Ishikawa (cell line): ENCODE data around the gene CNTNAP4.

Experiments used
- CEBPB ChIP-seq: IDR thresholded peaks from 2 replicates; pipeline ENCODE4 v1.6.1; 2012
- CREB1 ChIP-seq: IDR thresholded peaks from 2 replicates; pipeline ENCODE4 v1.6.1; 2012; ENCODE audit warnings: low read depth
- EGR1 ChIP-seq: IDR thresholded peaks from 2 replicates; pipeline ENCODE4 v1.6.1; 2012
- EP300 ChIP-seq: IDR thresholded peaks from 2 replicates; pipeline ENCODE4 v1.6.1; 2012; ENCODE audit warnings: borderline replicate concordance
- FOXM1 ChIP-seq: IDR thresholded peaks from 2 replicates; pipeline ENCODE4 v1.6.1; 2012; ENCODE audit warnings: low read depth, borderline replicate concordance
- MAX ChIP-seq: IDR thresholded peaks from 2 replicates; pipeline ENCODE4 v1.6.1; 2012
- NFIC ChIP-seq: IDR thresholded peaks from 2 replicates; pipeline ENCODE4 v1.6.1; 2012
- RAD21 ChIP-seq: IDR thresholded peaks from 2 replicates; pipeline ENCODE4 v1.6.1; 2012; ENCODE audit warnings: low read depth
- REST ChIP-seq: IDR thresholded peaks from 2 replicates; pipeline ENCODE4 v1.6.1; 2012; ENCODE audit warnings: low read depth, mild to moderate bottlenecking
- TAF1 ChIP-seq: IDR thresholded peaks from 2 replicates; pipeline ENCODE4 v1.6.1; 2012; ENCODE audit warnings: low read depth, mild to moderate bottlenecking
- TCF12 ChIP-seq: IDR thresholded peaks from 2 replicates; pipeline ENCODE4 v1.6.1; 2012; ENCODE audit warnings: low read depth
- TEAD4 ChIP-seq: IDR thresholded peaks from 2 replicates; pipeline ENCODE4 v1.6.1; 2012
- USF1 ChIP-seq: IDR thresholded peaks from 2 replicates; pipeline ENCODE4 v1.6.1; 2012
- YY1 ChIP-seq: IDR thresholded peaks from 2 replicates; pipeline ENCODE4 v1.6.1; 2012; ENCODE audit warnings: low read depth
- ZBTB7A ChIP-seq: IDR thresholded peaks from 2 replicates; pipeline ENCODE4 v1.6.1; 2012; ENCODE audit warnings: low read depth

CNTNAP4 gene

GRCh38 chr16:76583466-76583865 is 306.3 kb downstream of the CNTNAP4 start:
- TF ChIP-seq CREB1 (no peak), TEAD4 (no peak), NFIC (no peak), RAD21 (no peak), REST (no peak), EP300 (no peak), USF1 (no peak), YY1 (no peak), MAX (no peak), CEBPB (no peak), FOXM1 (no peak), TAF1 (no peak), EGR1 (no peak), TCF12 (no peak), ZBTB7A (no peak)

GRCh38 chr16:76583945-76584344 is 306.7 kb downstream of the CNTNAP4 start:
- TF ChIP-seq EGR1 (no peak), MAX (no peak), RAD21 (no peak), REST (no peak), TCF12 (no peak), NFIC (no peak), FOXM1 (no peak), USF1 (no peak), EP300 (no peak), CREB1 (no peak), TAF1 (no peak), CEBPB (no peak), ZBTB7A (no peak), YY1 (no peak), TEAD4 (no peak)

- no peak for TF ChIP-seq EGR1
These were observed 321.3 kb downstream of the CNTNAP4 start for GRCh38 chr16:76598498-76598897.

GRCh38 chr16:76607317-76607716 is 330.1 kb downstream of the CNTNAP4 start:
- TF ChIP-seq USF1: no peak
- no peak for TF ChIP-seq FOXM1
